GM21529 (cell line): Measurements from ENCODE around the gene MSTN.
"Not testable (repeated sequence)": the region's sequence is repeated elsewhere in the genome, so short reads cannot be mapped to it uniquely, and the experiment has no call there.

ENCODE experiments used
- ATAC-seq: cut with Tn5 transposase; IDR thresholded peaks from one replicate; pipeline ENCODE4 v1.9.1; 2021; ENCODE audit not compliant: unreplicated experiment

Gene MSTN

DNA sequence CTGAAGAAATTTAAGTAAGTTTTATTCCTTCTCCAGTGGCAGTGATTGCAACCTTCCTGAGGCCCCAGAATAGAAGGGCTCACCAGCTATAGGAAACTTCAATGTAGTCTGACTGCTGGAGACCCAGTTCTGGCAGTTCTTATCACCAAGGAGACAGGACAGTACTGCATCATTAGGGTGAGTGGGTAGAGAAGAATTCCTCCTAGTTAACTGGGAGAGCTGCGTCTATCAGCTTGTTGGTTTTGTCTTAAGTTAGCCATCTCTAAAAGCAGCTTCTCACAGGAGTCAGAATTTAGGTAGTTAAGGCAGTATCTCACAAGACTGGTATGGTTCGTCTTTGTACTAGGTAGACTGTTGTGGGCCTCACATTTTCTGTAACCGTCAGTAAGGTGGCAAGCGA lies 3.3 kb upstream of the MSTN start:
- ATAC-seq = no peak

DNA sequence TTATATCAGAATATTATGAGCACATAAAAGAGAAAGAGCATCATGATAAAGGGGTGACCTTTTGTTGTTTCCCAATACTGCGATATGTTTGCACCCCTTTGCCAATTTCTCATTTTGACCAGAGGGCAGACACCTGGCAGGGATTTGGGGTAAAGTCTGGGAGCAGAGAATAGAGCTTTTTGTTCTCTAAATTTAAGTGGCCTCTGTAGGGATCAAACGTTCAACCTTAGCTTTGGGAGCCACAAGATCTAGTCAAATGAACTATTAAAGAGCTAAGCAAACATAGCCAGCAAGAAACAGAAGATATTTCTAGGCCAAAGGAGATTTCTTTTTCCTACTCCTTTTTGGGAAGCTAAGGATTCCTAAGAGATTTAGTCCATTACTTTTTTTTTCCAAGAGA lies 1.1 kb upstream of the MSTN start:
- ATAC-seq = no peak

DNA sequence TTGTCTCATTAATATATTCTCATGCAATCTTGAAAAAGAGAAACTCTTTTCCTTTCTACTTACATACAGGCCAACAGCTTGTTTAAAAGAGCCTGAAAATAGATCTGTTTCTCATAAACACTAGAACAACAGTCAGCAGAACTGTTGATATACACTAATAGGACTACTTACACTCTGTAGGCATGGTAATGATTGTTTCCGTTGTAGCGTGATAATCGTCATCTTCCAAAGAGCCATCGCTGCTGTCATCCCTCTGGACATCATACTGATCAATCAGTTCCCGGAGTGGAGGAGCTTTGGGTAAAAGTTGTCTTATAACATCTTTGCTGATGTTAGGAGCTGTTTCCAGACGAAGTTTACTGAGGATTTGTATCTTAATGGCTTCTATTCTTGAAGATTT lies 476 bp downstream of the MSTN start:
- no peak for ATAC-seq

DNA sequence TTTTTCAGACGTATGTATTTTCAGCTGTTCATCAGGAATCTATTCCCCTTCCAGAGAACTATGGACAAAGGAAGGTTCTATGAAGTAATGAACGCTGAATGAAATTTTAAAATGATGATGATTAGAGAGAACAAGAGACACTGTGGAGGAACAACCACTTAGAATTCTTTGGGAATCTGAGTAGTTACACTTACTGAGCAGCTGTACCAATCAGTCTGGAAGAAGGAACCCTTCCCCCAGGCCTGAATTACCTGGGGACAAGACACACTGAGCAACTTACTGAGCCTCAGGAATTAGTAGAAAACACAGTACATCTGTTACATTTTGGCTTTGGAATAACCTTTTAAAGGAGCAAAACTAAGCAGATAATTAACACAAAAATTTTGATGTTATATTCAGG lies 1.9 kb downstream of the MSTN start:
- ATAC-seq = no peak

DNA sequence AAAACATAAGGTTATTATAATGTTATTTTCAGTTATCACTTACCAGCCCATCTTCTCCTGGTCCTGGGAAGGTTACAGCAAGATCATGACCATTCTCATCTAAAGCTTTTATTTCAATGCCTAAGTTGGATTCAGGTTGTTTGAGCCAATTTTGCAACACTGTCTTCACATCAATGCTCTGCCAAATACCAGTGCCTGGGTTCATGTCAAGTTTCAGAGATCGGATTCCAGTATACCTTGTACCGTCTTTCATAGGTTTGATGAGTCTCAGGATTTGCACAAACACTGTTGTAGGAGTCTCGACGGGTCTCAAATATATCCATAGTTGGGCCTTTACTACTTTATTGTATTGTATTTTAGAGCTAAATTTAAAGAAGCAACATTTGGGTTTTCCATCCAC lies 2.5 kb downstream of the MSTN start:
- ATAC-seq = no peak

DNA sequence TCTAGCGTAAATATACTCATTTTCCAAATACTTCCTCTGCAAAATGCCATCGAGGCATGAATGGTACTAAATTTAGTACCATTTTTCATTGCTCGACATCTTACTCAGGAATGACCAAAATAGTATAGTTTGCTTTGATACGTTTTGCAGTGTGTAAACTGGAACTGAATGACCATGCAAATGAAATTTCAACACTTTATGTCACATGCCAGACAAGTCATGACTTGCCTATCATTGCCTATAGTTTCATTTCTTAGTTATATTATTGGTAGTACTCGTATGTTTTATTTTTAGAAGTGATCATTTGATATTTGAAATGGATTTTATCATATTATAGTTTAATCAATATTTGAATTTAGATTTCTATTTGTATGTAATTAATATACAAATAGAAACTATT lies 9.1 kb downstream of the MSTN start:
- ATAC-seq = no peak

DNA sequence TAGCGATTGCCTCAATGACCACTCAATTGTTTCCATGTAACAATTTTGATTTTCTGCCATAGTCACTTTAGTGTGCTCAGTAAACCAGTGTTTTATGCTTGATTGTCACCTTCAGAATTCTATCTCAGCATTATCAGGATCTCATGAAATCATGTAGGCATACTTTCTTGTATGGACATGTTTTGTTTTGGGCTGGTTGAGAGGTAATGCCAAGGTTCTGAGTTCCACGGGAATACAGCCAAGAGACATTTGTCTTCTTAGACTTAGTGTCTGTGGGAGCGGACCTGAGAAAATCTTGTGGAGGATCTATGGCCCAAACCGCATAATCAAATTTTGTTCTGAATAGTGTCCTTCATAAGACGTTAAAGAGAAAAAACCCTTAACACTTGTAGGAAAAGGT lies 10.2 kb downstream of the MSTN start:
- no peak for ATAC-seq

DNA sequence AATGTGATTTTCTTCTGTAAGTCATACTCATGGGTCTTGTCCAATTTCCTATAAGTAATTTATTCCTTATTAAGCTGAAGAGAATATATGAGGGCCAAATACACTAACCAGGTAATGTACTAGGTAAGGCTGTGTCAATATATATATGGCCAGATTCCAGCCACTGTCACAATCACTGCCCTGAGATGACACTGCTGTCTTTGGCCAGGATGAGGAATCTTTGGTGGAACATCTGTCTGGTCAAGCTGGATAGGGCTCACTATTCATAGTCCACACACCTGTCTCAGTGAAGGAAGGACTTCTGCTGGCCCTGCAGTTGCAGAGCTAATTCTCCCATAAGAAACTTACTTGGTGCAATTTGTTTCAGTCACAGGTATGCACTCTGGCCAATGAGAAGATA lies 11.3 kb downstream of the MSTN start:
- no peak for ATAC-seq

DNA sequence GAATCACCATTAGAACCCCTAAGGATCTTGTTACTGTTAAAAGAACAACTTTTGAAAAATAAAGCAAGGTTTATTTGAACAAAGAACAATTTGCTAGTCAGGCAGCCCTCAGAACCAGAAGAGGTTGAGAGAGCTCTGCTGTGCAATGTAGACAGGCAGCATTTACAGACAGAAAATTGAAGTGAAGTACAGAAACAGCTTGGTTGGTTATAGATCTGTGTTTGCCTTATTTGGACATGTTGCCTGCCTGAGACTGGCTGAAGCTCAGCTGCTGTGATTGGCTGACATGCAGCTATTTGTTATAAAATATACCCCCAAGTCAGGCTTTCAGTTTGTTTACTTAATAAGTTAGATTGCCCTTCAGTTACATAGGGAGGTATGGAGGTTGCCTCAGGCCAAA lies 12.5 kb downstream of the MSTN start:
- ATAC-seq = no peak

DNA sequence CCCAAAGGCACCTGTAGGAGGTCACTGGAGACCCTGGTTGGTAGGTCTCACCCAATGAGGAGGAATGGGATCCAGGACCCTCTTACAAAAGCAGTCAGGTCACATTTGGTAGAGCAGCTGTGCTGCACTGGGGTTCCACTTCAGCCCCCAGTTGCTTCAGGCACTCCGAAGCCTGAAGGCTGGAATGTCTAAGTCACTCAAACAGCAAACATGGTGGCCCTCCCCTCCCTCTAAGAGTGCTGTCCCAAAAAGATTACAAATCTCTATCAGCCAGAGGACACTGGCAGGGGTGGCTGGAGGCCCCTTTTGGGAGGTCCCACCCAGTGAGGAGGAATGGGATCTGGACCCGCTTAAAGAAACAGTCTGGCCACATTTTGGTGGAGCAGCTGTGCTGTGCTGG lies 17.7 kb downstream of the MSTN start:
- no peak for ATAC-seq

DNA sequence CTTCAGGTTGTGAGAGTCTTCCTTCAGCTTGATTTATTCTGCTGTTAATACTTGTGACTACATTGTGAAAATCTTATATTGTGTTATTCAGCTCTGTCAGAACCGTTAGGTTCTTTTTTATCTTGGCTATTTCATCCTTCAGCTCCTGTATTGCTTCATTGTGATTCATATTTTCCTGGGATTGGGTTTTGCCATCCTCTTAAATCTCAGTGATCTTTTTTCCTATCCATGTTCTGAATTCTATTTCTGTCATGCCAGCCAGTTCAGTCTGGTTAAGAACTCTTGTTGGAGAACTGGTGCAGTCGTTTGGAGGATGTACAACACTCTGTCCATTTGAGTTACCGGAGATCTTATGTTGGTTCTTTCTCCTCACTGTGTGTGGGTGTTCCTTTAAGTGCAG lies 19.1 kb downstream of the MSTN start:
- no peak for ATAC-seq

DNA sequence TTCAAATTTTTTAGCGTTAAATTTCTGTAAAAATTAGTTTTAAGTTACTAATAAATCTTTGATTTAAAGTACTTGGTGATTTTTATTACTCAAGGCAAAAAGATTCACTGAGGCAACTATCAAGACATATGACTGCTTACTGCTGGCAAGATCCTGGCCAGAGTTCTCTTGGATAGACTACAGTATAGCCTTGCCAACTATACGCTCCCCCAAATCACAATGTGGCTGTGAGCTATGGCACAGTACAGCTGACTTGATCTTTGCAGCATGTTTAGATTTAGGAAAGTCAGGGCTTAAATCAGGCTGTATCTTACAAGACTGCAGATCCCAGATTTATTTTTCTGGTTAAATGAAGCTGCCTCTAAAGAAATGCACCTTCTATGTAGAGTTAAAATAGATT lies 26.5 kb downstream of the MSTN start:
- no peak for ATAC-seq

DNA sequence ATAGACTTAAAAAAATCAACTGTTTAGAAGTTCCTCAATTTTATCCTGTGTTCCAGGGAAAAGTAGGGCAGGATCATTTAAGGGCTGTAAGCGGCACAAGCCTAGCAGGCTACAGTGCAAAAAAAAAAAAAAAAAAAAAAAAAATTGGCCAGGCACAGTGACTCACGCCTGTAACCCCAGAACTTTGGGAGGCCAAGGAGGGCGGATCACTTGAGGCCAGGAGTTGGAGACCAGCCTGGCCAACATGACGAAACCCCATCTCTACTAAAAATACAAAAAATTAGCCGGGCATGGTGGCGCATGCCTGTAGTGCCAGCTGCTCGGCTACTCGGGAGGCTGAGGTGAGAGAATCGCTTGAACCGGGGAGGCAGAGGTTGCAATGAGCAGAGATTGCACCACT lies 28.1 kb downstream of the MSTN start:
- not testable (repeated sequence) for ATAC-seq

DNA sequence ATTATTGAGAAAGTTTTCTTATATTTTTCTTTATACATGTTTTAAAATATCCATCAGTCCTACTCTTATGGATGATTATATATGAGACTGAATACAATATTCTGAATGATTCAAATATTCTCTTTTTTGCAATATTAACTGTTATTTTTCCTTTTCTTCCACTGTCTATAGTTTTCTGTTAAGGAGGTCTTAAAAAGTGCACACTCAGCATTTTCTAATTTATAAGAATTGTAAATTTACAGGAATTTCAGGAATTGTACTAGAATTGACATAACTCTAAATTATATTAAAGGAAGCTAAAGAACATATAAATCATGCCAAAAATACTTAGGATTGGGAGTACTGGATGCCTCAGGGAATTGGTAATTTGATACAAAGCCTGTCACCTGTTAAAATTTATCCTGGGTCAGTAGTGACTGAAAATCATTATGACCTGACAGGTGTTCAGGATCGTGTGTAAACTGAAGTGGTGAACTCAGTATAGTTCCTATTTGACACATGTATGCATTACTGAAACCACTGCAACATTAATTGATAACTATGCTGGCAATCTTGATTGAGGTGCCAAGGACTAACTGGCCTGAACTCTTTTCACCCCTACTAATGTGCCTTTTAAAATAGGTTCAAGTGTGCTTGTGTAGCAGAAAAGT lies 30.4 kb downstream of the MSTN start:
- ATAC-seq = no peak

DNA sequence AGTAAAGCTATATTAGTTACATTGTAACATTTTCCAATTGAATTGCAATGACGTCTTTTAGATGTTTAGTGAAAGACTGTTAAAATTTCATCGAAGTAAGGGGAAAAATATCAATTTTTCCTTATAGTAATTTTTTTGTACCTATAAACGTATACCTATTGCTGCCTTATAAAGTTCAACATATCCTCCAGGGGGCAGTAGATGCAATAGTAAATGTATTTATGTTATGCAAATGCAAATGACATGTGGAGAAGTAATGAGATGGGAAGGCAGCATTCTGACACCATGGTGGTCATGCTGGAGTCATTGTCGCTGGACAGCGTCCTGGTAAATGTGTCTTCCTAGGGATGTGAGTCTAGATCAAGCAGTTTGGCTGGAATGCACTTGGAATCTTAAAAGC lies 38.7 kb downstream of the MSTN start:
- ATAC-seq = peak; percentile 59

DNA sequence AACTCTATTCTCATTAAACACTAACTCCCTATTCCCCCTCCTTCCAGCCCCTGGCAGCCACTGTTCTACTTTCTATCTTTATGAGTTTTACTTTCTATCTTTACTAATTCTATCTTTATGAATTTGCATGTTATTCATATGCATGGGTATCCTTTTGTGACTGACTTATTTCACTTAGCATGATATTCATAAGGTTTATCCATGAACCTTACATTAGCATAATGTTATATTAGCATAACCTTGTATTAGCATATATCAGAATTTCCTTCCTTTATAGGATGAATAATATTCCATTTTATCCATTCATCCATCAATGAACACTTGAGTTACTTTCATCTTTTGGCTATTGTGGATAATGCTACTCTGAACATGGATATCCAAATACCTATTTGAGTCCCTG lies 41.8 kb downstream of the MSTN start:
- ATAC-seq = no peak

DNA sequence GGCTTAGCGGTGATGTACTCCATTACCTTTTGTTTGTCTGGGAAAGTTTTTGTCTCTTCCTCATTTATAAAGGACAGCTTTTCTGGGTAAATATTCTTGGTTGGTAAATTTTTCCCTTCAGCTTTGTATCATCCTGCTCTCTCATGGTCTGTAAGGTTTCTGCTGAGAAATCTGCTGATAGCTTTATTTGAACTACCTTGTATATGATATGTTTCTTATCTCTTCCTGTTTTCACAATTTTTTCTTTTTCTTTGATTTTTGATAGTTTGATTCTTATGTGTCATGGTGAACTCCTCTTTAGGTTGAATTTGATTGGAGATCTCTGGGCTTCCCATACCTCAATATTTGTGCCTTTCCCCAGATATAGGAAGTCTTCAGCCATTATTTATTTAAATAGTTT lies 44.7 kb downstream of the MSTN start:
- no peak for ATAC-seq

DNA sequence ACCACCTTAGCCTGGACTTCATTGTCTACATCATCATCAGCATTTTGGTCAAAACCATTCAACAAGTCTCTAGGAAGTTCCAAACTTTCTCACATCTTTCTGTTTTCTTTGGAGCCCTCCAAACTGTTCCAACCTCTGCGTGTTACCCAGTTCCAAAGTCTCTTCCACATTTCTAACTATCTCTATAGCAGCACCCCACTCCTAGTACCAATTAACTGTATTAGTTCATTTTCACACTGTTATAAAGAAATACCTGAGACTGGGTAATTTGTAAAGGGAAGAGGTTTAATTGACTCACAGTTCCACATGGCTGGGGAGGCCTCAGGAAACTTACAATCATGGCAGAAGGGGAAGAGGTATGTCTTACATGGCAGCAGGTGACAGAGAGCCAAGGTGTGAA lies 46.6 kb downstream of the MSTN start:
- not testable (repeated sequence) for ATAC-seq
